COLO829 (cell line): Measurements from ENCODE around the gene TMEM212.
"Not testable (repeated sequence)": the region's sequence is repeated elsewhere in the genome, so short reads cannot be mapped to it uniquely, and the experiment has no call there.

Experiments used
- DNase-seq: peaks from one replicate; pipeline ENCODE4 v3.0.0; 2012; ENCODE audit warnings: low spot score

Gene TMEM212

GRCh38 chr3:171890398-171890797 lies 47.2 kb downstream of the TMEM212 start:
- DNase-seq: no peak

- no peak for DNase-seq
These were observed 49.3 kb downstream of the TMEM212 start for GRCh38 chr3:171892457-171892856.

- DNase-seq: no peak
These were observed 52.1 kb downstream of the TMEM212 start for GRCh38 chr3:171895291-171895690.

GRCh38 chr3:171895900-171896299 lies 52.8 kb downstream of the TMEM212 start:
- DNase-seq: peak; percentile 21

GRCh38 chr3:171896316-171896715 lies 53.2 kb downstream of the TMEM212 start:
- peak; percentile 18 for DNase-seq

- no peak for DNase-seq
These were observed 55.0 kb downstream of the TMEM212 start for GRCh38 chr3:171898192-171898591.

- no peak for DNase-seq
These were observed 57.3 kb downstream of the TMEM212 start for GRCh38 chr3:171900446-171900845.

GRCh38 chr3:171901615-171902312 lies 58.6 kb downstream of the TMEM212 start:
- no peak for DNase-seq

GRCh38 chr3:171904829-171905228 lies 61.7 kb downstream of the TMEM212 start:
- DNase-seq: no peak

- not testable (repeated sequence) for DNase-seq
These were observed 63.4 kb downstream of the TMEM212 start for GRCh38 chr3:171906503-171906902.

- no peak for DNase-seq
These were observed 64.0 kb downstream of the TMEM212 start for GRCh38 chr3:171906951-171907676.

- DNase-seq: no peak
These were observed 64.6 kb downstream of the TMEM212 start for GRCh38 chr3:171907761-171908160.

- DNase-seq: no peak
These were observed 65.6 kb downstream of the TMEM212 start for GRCh38 chr3:171908731-171909130.
